HG02588 (cell line): ENCODE measurements around the gene PLAU.
A peak's percentile ranks its signal among the peaks of the same experiment; 100 is the strongest.
"Not testable (repeated sequence)": the region's sequence is repeated elsewhere in the genome, so short reads cannot be mapped to it uniquely, and the experiment has no call there.

Experiments
- ATAC-seq: cut with Tn5 transposase; IDR thresholded peaks from one replicate; pipeline ENCODE4 v1.9.1; 2021; ENCODE audit warnings: mild to moderate bottlenecking, moderate library complexity; ENCODE audit not compliant: unreplicated experiment

The PLAU gene

DNA sequence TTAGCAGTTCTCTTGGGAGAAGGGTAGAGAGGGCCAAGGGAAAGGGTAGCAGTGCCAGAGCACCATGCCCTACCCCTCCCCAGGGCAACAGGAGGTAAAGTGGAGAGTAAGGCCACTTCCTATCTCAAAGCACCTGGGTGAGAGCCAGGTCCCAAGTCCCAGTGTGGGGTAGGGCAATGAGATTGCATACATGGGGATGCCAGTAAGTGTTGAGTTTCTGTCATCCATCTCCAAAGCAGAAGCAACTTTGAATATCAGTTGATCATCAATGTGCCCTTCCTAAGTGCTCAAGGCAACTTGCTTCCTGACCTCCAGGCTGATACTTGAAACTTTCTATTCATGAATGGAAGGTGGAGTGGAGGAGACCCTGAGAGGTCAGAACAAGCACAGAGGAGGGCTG is 34.4 kb upstream of the PLAU start:
- ATAC-seq: no peak

DNA sequence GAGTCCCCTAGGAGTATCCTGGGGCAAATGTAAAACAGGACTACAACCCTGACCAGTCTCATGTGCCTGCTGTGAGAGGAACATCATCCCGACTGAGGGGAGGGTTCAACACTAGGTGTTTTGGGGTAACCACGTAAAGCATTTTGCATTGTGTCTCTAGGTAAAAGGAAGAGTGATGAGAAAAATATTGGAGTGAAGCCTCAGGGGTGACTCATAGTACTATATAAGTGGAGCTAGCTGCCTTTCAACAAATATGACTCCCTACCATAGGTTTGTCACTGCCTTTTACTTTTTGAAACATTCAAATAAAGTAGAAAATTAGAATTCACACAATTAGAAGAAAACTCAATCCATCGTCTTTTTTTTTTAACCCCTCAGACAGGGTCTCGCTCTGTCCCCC is 34.0 kb upstream of the PLAU start:
- ATAC-seq: no peak

DNA sequence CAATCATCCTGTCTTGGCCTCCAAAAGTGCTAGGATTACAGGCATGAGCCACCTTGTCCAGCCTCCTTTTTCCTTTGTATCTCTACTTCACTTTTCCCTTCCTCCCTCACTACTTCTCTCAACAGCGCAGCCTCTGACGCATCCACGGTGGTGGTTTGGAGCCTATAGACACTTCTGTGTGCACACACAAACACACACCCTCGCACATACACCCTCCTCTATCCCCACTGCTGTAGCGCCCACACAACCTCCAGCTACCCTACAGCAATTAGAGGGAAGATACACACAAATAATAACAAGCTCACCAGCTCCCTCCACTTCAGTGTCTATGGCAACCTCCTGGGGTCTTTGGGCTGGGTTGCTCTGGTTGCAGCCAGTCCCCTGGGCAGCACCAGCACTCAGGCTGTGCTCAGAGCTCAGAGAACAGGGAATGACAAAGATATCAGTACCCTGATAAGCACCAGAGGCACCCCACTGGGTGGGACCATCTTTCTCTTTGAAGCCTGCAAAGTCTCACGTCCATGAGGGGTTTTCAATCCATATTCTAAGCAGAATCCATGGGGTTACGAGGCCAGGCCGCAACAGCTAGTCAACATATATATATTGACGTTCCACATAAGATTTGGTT is 33.3 kb upstream of the PLAU start:
- no peak for ATAC-seq

DNA sequence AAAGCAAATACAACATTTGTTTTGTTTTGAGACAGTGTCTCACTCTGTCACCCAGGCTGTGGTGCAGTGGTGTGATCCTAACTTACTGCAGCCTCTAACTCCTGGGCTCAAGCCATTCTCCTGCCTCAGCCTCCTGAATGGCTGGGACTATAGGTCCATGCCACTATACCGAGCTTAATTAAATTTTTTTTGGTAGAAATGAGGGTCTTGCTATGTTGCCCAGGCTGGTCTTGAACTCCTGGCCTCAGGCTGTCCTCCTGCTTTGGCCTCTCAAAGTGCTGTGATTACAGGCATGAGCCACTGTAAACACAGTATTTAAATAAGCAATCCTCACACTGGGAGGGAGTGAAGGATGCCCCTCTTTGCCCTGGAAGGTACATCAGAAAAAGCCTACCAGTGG is 32.6 kb upstream of the PLAU start:
- ATAC-seq: no peak

DNA sequence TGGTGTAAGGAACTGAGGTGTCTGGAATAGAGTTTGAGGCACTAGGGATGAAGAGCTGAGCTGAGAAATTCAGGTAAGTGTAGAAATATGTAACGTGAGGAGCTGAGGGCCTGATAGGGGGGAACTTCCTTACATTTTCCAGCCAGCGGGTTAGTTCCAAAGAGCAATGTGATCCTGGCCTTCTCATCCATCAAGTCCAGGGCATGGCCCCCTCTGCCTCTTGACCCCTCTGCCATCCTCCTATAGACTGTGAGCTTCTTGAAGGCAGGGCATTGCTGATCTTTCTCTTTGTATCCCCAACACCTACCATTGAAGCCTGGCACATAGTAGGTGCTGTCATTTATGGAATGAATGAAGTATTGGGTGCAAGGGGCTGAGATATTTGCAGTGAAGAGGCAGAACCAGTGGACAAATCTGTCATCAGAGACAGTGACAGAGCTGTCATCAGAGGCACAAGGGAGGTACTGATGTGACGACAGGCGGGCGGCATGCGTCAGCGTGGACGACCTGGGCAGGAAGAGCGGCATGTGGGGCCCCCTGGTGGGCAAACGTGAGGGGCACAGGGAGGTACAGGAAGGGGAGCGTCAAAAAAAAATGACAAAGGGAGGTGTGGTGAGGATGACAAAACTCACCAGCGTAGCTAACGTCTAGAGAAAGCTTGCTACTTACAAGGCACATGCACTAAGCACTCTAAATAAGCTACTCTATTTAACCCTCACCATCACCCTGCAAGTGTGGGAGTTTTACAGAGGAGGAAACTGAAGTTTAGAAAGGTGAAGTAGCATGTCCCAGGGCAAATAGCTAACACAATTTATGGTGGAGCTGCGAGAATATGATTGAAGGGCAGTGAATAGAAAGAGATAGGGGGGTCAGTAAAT is 31.4 kb upstream of the PLAU start:
- peak; percentile 74 for ATAC-seq

DNA sequence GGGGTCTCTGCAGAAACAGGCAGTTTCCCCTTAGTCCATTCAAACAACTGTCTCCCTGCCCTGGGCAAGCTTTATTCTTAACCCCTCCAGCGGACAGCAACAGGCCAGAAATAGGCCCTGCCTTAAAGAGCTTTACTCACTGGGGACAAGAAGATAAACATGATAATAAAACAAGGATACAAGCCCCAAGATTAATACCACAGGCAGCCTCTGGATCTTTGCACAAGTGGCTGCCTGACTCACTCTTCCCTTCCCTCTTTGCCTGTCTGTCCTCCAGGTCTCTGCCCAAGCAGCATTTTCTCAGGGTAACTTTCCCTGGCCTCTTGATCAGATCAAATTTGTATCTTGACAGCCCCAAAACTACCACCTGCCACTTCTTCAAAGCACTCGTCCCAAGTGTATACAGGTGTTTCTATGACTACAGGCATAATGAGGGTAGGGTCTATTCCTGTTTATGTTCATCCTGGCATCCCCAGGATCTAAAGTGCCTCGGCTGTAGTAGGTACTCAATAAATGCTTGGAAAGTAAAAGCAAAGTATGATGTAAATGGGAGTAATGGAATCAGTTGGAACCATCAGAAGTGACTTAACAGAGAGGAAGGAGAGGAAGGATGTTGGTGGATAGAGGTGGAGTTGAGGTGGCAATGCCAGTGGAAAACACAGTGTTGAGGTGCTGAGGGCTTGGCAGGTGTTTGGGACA is 29.6 kb upstream of the PLAU start:
- no peak for ATAC-seq

DNA sequence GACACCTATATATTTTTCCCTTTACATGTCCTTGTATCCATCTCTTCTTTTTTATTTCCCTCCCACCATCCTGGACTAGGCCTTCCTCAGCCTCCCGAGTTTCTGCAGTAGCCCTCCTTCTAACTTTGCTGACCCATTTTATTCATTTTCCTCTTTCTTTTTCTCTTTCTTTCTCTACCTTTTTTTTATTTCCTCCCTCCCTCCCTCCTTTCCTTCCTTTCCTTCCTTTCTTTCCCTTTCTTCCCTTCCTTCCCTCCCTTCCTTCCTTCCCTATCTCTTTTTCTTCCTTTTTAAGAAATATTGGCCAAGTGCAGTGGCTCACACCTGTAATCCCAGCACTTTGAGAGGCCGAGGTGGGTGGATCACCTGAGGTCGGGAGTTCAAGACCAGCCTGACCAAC is 26.9 kb upstream of the PLAU start:
- ATAC-seq: no peak

DNA sequence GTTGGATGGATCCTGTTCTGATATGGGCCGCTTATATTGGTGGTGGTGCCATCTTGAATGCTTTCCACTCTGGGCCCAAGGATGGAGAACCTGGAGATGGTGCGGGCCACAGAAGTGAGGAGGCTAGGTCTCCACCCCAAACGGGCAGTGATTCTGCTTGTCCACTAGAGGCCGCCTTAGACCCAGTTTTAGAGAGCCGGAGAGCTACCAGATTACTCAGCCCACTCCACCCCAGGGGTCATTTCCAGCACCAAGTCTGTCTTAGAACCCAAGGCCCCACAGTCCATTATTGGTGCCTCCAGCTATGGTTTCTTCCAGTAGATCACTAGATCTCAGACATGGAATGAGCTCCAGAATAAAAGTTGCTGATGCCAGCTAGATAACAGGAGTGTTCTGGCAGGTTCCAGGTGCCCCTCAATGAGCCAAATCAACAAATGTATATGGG is 24.8 kb upstream of the PLAU start:
- no peak for ATAC-seq

DNA sequence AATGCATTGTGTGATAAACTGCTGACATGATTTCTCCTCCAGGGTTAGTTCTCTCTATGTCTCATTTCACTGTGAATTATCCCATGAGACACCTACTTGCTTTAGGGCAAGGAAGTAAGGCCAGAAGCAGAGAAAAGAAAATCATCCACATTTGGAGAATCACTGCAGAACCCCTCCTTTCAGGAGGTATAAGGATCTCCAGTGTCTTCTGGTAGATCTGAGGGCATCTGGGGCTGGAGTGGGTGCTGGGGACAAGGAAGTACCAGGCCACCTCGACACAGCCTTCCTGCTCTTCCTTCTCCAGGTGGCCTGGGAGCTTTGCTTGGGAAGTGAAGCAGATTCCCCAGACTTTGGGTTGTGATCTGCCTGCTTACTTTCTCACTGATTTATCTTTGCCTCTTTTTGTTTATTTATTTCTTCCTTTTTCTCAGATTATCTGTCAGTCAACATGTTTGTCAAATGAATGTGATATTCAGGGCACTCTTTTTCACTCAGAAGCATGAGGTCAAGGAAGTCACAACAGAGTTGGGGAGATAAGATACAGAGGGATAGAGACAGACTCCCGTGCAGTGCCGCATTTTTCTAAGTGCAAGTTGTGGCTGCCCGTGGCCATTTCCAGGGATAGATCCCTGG is 24.2 kb upstream of the PLAU start:
- no peak for ATAC-seq

DNA sequence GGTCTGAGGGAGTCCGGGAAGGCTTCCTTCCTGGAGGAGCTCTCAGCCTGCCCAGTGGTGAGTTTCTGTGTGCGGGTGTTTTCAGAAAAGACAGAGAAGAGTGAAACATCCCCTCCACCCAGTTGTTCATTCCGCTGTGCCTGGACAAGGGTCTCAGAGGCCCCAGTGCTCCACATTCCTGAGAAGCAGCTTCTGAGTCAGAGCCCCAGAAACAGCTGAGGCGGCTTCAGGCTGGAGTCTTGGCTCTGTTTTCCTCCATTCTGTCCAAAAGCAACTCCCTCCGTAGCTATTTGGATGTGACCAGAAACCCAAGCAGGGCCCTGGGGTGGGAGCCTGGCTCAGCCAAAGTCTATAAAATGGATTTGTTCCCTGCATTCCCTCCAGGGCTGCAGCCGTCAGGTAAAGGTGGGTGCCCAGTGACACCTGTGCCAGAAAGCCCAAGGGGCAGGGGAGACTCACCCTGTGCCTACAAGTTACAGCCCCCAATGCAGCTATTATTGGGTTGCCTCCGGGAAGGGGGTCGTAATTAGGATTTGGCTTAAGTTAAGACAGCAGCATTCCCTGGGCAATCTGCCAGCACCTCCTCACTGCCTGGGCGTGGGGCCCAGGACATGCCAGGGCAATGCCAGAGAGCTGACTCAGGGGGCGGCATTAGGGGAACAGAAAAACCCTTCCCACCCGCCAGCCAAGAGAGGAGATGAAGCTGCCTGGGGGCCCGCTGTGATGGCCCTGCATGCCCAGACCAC is 23.5 kb upstream of the PLAU start:
- no peak for ATAC-seq

DNA sequence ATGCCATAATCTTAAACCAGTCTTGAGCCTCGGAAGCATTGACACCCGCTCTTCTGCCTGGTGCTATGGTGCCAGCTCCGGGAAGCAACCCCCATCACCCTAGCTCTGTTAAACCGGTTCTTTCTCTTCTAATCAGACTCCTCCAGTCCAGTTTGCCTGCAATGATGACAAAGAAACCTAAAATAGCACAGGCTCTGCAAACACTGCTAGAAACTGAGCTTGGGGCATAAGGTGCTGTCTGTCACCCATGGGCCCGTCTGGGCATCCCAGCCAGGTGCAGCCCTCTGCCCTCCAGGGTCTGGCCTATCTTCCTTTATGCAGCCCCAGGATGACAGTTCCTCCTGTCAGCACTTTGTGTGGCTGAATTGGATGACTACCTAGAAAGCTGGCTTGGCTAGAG is 22.4 kb upstream of the PLAU start:
- no peak for ATAC-seq

DNA sequence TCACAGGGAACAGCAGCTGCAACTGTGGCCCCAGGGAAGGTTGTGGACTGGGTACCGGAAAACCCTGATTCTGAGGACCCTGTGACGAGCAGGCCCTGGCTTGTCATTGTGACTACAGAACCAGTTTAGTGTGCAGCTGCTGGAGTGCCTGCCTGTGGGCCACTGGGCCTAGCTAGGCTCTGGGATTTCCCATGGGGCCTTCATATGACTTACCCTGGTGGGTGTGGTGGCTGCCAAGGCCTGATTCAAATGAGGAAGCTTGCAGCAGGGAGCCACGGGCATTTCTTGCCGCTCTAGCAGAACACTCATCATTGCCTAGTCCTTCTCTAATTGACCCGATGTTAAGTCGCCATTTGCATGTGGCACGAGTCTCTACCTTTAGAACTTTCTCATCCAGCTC is 21.9 kb upstream of the PLAU start:
- ATAC-seq: no peak

DNA sequence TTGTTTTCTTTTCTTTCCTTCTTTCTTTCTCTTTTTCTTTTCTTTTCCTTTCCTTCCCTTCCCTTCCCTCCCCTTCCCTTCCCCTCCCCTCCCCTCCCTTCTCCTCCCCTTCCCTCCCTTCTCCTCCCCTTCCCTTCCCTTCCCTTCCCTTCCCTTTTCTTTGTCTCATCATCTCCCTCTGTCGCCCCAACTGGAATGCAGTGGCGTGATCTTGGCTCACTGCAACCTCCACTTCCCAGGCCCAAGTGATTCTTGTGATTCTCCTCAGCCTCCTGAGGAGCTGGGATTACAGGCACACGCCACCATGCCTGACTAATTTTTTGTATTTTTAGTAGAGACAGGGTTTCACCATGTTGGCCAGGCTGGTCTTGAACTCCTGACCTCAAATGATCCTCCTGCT is 21.5 kb upstream of the PLAU start:
- not testable (repeated sequence) for ATAC-seq

DNA sequence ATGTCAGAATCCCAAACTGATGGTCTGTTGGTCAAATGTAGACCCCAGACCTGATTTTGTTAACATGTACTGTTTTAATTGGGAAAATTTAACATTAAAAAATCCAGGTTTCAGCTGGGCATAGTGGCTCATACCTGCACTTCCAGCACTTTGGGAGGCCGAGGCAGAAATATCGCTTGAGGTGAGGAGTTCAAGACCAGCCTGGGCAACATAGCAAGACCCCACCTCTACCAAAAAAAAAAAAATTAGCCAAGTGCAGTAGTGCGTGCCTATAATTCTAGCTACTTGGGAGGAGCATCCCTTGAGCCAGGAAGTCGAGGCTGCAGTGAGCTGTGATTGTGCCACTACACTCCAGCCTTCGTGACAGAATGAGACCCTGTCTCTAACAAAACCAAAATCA is 20.7 kb upstream of the PLAU start:
- ATAC-seq: no peak

DNA sequence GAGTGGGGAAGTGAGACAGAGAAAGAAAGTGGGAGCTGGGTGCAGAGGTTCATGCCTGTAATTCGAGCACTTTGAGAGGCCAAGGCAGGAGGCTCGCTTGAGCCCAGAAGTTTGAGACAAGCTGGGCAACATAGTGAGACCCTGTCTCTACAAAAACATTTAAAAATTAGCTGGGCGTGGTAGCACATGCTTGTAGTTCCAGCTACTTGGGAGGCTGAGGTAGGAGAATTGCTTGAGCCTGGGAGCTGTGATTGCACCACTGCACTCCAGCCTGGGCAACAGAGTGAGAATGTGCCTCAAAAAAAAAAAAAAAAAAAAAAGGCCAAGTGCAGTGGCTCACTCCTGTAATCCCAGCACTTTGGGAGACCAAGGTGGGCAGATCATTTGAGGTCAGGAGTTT is 20.1 kb upstream of the PLAU start:
- ATAC-seq: not testable (repeated sequence)

DNA sequence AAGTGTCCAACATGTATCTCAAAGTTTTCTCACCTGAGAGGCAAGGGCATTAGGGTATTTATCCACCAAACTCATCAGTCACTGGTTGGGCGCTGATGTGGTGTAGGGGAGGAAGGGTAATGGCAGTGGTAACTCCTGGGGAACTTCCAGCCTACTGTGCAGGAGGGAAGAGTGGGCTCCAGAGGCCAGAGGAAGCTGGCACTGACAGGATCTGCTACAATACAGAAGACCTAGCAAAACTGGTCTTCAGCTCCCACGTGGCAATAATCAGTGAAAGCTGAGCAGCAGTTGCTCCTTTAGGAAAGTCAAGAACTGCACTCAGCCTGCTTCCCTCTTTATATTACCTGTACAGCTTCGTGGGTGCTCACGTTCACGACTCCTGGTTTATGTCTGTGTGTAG is 19.4 kb upstream of the PLAU start:
- no peak for ATAC-seq

DNA sequence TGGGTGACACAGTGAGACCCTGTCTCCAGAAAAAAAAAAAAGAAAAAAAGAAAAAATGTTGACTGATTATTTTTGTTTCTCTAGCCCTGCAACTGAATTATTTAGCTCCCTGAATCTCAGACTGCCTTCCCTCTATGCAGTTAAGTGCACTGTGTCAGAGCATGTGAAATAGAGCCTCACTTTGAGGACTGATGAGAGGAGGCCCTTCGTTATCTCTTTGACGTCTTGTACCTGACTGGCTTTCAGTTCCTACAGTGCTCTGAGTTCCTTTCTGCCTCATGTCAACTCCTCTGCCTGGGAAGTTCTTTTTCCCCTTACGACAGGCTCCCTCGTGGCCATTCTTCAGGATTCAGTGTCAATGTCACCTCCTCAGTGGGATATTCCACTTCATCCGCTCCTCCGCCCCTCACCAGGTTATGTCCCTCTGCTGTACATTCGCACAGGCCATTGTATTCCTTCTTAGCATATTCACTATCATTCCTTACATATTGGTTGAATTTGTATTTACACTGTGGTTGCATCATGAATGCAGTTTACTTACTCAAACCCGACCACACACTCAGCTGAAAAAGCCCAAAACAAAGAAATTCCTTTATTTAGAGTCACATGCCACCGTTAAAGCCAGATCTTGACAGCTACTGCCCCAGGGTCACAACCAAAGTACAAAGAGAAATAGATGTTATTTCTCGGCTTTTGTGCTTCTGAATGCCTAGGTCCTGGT is 18.5 kb upstream of the PLAU start:
- no peak for ATAC-seq

DNA sequence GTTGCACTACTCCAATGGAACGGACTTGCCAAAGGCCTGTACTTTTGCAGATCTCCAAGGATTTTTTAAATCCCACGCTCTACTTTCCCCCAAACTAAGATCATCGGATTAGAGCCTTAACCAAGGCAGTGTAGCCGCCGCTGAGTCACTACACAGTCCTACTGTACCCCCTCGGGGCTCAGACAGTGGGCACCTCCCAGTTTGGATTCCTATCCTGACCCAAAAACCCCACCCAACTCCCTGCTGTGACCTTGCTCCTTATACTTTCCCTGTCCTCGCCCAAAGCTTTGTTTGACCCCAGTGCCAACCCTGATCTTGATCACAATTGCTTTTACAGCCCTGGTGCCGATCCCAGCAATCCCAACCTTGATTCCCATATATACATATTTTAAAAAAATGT is 17.5 kb upstream of the PLAU start:
- ATAC-seq: no peak

DNA sequence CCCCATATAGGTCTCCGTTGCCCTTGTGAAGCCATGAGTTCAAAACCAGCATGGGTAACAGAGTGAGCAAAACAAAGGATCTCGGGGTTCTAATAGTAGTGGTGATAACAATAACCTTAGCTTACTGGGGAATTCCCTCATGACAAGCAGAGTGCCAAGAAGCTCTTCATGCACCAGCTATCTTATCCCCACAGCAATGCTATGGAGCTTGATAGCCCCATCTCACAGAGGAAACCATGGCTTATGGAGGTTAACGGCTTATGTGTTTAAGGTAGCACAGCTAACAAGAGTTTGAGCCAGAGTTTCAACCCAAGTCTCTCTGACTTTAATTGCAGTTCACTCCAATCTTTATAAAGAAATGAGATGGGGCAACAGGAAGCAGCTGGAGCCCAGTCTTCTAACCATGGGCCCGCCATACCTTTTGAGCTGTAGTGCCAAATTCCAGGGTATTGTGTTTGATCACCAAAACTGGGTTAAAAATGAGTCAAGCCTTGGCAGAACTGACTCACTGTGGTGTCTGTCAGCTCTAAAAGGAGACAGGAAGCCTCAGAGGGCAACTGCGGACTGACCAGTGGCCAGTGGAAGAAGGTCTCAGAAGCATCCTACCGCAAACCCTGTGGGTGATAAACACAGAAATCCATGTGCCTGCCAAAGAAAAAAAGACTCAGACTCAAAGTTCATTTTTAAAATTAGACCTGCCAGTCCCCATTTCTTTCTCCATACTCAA is 16.5 kb upstream of the PLAU start:
- ATAC-seq: no peak
